ENCODE measurements around the gene SMARCB1. TPM values are rescaled to one million over a fixed set of nuclear protein-coding genes. Genes with fewer than 3 reads are reported as not detected.

SMARCB1 gene
- polyA plus RNA-seq, 5 donors, result 142 to 157 (median 143) TPM

DNA sequence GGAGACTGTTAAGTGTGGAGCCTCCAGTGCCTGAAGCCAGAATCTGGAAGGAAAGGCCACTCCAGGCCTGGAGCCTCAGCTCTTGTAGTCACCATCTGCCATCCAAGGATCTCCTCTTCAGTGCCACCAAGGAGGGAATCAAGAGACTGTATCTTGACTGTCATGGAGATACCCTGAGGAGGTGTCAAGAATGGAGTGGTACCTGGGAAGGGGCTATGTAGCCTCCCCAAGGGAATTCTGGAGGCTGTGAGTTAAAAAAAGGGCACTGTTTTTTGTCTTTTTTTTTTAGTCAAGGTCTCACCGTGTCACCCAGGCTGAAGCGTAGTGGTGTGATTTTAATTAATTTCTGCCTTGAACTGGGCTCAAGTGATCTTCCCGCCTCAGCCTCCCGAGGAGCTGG lies 27.2 kb upstream of the SMARCB1 start:
- no peak for DNase-seq

DNA sequence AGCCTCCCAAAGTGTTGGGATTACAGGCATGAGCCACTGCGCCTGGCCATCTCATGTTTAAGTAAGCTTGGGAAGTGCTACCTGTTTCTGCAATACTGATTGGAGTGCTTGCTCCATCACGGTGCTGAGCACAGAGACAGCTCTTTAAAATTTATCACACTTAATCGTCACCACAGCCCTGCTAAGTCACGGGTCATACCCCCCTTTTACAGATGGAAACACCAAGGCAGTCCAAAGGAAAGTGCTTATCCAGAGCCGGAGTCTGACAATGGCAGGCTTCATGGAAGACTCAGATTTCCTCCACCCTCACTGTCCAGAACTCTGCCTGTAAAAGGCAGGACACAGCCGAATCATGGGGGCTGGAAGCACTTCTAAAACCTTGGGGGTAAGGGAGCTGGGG lies 26.7 kb upstream of the SMARCB1 start:
- no peak for DNase-seq

DNA sequence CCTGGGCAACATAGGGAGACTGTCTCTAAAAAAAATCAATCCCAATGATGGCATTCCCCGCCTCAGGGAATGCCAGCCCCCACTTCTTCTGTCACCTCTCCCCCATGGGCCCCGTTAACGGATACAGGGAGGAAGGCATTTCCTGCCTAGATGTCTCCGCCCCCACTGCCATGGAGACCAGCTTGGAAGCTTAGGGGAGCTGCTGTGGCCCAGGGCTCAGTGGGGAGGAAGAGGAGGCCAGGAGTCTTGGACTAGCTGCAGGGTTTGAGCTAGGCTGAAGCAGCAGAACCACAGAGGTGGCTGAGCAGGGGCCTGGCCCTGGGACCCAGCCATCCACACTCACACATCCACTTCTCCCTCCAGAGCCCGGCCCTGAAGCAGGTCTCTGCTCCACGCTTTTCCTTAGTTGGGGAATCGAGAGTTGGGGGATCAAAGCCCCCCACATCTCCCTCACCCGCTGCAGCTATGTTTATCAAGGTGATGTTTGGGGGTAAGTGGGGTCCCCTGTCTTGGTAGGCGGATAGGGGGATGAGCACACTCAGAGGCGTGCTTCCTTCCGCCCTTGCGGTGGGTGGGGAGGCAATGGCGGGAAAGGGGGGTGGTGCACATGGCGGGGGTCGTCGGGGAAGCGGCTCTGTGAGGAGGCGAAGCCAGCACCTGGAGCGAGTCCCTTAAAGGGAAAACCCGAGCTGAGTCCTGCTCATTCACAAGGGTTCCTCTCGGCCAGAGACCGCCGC lies 23.8 kb upstream of the SMARCB1 start, which contains the start of gene C22orf15:
Gene C22orf15, plus strand, starts transcription at position 149 of the 737 bp plus-strand sequence. Its CDS starts 317 bp downstream, at position 466.
- no peak for DNase-seq

DNA sequence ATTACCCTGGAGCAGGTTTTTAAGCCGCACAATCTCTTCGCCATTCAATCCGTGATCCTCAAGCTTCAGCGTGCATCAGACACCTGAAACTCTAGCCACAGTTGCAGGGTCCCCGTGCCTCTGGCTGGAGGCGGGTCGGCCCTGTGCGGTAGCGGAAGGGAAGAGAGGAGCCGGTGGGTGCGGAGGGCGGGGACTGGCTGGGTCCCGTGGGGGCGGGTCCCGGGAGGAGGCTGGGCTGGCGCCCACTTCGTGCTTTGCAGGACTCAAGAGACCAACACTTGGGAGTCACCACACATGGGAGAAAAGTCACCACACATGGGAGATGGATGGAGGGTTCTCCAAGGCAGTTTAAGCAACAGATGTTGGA lies 23.2 kb upstream of the SMARCB1 start:
- DNase-seq, result no peak

DNA sequence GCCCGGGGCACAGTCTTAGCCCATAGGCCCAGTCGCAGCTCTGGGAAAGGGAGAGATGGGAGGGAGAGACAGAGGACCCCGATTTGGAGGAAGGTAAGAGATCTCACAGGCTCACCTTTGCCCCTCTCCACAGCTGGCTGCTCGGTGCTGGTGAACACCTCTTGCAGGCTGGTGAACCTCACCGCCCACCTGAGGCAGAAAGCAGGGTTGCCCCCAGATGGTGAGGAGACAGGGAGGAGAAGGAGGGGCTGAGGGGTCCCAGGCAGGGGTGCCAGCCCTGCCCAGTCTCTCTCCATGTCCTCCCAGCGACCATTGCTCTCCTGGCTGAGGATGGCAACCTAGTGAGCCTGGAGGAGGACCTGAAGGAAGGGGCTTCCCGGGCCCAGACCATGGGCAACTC lies 22.8 kb upstream of the SMARCB1 start:
- DNase-seq, result no peak

DNA sequence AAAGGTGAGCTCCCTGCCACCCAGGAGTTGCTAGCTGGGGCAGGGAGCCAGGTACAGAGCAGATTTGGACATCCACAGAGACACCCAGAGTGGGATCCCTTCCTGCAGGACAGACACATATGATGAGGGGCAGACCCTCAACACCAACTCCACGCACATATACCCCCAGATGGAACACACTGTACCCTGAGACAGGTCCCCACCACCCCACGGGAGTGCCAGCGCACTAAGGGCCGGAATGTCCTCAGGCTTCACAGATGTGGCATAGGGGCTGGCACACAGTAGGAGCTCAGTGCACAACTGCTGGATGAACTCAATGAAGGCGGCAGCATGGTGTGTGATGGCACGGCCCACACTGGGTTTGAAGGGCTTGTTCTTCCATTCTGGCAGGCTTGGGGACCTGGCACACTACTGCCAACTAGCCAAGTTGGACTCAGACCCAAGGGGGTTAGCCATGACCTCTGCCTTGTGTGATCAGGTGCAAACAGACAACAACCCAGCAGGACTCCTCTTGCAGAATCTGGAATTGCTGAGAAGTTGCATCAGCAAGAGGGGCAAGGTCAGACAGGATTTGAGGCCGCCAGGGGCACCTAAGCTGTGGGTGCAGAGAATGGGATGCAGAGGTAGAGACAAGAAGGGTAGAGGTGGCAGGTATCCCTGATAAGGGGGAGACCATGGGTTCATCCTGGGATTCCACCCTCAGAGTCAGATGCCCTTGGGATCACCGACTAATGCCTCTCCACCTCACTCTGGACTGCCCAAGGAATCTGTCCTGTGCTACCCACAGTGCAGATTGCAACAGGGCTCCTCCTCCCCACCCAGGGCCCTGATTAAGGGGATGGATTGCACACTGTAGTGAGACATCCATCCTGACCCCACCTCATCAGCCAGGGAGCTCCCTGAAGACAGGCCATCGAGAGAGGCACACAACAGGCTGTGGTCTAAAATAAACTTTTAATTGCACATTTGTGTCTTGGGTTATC lies 21.6 kb upstream of the SMARCB1 start:
- DNase-seq, result no peak

DNA sequence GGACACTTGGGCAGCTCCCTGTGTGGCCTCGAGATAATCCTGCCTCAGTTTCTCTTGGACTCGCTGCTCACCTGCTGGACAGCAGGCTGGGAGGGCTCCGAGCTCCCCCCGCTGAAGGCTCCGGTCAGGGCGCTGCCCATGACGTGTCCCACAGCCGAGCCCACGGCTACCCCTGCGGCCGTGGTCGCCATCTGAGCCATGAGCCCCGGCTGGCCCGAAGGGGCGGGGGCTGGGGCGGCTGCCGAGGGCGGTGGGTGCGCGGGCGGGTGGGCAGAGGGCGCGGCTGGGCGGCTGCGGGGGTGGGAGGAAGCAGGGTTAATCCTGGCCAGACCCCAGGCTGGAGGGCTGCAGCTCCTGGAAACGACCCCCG lies 19.5 kb upstream of the SMARCB1 start:
- no peak for DNase-seq

DNA sequence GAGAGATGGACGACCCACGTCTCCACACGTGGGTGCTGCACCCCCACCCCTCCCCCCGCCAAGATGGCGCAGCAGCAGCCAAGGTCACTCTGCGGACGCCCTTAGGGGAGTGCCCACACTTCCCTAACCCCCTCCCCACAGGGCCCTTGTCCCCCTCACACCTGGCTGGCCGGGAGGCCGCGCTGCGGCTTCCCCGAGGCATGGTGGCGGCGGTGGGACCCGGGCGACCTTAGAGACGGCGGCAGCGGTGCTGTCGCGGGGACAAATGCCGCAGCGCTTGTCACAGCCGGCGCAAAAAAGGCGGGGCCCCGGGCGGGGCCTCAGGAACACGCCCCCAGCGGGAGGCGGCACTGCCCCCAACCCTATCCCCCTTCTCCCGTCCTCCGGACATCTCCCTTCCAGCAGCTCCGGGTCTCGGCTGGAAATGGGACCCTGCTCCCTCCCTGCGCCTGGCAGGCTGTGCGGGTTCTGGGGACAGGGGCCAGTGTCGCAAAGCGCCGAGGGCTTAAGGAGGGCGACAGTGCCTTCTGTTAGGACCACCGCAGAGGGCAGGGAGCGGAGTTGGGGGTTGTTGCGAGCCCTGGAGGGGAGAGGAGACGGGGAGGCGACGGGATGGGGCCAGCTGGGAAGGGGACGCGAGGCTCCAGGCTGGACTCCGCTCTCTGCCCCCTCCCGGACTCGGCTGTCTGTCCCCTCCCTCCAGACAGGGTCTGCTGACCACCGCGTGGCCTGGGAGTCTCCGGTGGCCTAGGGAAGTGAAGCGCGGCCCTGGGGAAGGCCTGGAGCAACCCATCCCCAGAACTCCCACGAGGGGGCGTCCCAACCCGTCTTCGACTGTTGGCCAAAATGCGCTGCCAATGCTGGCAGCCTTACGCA lies 18.9 kb upstream of the SMARCB1 start, which contains the start of gene CHCHD10:
Gene CHCHD10, minus strand, starts transcription at position 300 of the 876 bp plus-strand sequence. Its CDS starts 98 bp downstream, at position 202.
- DNase-seq, result peak; percentile 80

DNA sequence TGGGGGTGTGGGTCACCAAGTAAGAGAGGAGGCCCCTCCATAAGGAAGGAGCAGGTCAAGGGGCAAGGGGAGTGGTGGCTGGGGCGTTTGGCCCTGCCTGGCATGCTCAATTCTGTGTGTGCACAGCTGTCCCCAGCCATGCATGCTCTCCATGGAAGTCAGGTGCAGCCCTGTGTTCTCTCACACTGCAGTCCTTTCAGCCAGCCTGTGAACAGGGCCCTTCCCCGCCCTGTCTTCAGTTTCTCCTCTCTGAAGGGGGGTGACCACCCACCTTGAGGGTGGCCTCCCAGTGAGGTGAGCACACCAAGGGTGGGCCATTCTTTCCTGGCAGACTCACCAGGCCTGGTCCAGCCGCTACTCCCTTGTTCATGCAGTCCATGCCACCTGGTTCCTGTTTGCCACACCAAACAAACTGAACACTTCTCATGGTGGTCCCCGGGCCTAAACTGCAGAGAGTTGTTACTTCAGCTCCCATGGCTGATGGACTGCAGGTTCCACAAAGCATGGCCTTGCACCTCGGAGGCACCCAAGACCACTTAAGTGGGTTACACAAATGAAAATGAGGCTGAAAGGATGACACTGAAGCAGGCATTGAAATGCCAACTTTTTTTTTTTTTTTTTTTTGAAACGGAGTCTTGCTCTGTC lies 17.3 kb upstream of the SMARCB1 start:
- no peak for DNase-seq

DNA sequence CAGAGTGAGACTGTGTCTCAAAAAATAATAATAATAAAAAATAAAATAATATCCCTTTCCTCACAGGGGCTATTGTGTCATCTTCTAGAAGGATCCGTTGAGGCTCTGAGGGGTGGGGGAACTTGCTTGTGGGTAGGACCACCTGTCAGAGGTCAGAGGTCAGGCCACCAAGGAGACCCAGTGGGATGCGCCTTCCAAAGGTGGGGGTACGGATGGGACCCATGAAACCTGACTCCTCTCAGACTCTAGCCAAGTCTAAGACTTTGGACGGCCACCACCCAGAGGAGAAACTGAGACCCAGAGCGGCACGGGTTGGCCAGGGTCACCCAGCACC lies 14.5 kb upstream of the SMARCB1 start:
- no peak for DNase-seq

DNA sequence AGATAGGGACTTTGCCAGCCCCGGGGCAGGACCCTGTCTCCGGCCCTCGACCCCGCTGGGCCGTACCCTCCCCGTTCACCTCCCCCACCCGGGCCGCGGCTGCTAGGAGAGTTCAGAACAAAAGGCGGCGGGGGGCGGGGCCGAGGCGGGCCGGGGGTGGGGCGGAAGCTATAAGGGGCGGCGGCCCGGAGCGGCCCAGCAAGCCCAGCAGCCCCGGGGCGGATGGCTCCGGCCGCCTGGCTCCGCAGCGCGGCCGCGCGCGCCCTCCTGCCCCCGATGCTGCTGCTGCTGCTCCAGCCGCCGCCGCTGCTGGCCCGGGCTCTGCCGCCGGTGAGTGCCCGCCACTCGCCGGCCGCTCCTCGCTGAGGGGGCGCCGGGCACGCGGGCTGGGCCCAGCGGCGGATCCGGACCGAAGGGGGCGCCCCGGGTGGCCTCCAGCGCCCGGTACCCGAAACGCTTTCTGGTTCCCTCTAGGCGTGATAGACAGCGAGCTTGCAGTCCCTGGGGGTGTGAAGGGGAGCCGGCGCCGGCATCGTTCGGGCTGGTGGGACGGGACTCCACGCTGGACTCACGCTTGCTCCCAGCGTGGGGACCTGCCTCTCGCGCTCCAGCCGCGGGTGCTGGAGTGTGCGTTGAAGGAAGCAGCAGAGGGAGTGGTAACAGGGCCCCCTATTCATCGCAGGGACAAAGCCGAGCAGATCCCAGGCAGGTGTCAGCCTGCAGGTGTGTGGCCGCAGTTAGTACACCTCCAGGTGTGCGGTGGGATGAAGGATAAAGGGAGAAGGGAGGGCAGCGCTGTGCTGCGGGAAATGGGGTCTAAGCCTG lies 13.9 kb upstream of the SMARCB1 start, which contains the start of gene MMP11:
Gene MMP11, plus strand, starts transcription at position 201 of the 825 bp plus-strand sequence. Its CDS starts 22 bp downstream, at position 223.
- no peak for DNase-seq

DNA sequence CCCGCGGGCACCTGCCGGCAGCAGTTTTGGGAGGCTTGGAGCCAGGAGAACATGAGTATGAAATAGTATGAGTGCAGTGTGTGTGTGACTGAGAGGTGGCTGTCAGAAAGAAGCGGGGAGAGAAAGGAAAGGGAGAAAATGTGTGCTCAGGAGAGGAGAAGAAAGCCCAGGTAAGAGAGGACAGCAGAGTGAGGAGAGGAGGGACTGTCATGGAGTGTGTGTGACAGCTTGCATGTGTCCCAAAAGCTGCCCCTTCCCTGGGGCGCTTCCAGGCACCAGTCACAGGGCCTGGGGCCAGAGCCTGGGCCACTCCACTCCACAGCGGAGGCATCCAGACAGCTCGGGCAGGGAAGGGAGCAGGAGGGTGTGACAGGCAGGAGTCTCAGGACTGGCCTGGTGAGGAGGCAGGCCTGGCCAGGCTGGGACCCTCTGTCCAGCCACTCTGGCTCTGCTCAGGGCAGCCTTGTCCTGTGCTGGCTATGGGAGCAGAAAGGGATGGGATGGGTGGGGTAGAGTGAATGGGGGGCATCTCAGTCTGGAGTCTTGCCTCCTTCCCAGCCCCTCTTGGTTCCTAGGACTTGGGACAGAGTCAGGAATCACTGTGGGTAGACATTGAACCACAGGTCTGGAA lies 13.2 kb upstream of the SMARCB1 start:
- no peak for DNase-seq

DNA sequence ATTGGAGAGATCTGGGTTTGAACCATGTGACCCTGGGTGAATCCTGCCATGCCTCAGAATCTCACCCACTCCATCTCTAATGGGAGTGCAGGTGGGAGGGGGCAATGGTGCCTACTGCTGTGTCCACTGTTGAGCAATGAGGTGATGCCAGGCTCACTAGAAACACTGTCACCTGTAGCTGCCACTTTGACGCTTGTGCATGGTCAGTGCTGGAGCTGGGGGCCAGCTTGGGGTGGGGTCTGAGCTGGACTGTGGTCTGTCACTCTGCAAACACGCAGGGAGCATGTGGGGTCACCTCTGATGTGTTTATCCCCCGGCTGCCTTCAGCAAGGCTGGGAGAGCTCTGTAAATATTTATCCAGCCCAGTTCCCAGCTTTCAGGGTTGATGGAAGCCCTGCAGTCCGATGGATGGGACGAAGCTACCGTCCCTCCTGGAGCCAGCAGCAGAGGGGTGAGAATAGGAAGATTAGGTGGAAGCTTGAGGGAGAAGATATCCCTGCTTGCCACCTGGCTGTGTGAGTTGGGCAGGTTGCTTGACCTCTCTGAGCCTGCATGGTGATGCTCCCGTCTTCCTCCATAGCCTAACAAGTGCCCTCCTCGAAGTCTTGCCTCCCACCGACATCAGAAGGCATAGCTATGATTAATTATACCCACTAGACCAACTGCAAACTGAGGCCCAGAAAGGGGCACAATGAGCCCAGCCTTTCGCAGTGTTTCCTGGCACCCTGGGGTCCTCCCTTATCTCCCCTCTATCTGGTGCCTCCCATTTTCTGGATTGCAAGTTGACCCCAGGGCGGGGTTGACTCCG lies 12.4 kb upstream of the SMARCB1 start:
- no peak for DNase-seq

DNA sequence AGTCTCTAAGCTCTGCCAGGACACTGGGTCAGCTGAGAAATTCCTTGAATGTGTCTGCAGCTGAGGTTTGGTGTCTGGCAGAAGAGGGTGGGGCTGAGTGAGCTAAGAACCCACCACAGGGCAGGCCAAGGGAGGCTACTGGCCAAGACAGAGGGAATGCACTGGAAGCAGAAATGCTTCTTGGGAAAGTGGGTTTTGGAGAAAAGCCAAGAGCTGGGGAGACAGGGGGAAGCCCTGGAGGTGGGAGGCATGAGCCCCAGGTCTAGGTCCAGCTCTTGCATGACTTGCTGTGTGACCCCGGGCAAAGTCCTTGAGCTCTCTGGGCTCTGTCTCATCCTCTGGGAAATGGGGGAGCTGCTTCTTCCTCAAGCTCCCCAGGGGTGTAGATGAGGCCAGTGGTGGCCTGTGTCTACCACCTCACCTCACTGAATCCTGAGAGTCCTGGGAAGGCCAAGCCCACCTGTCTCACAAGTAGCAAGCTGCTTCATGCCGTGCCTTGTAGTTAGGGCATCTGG lies 11.8 kb upstream of the SMARCB1 start:
- no peak for DNase-seq

DNA sequence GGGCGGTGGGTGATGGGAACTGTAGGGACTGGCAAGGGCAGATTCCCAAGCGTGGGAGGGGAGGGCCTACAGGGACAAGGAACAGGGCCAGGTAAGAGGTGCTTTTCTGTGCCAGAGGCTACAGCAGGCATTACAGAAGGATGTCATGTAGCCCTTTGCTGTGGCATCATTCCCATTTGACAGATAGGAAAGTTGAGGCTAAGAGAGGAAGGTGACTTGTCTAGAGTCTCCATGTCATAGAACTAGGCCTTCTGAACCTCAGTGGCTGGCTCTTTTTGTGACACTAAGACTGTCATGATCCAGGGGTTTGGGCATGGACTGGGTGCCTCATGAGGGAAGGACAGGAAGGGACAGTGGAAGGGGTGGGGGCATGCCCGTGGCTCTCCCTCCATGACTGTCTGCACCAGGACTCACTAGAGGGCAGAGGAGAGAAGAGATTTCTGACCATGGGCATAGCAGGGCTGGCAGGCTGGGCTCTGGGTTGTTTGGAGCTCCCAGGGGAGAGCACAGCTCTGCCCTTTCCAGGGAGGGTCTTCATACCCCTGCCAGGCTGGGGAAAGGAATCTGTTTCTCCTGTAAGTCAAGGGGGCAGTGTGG lies 10.9 kb upstream of the SMARCB1 start:
- DNase-seq, result no peak

DNA sequence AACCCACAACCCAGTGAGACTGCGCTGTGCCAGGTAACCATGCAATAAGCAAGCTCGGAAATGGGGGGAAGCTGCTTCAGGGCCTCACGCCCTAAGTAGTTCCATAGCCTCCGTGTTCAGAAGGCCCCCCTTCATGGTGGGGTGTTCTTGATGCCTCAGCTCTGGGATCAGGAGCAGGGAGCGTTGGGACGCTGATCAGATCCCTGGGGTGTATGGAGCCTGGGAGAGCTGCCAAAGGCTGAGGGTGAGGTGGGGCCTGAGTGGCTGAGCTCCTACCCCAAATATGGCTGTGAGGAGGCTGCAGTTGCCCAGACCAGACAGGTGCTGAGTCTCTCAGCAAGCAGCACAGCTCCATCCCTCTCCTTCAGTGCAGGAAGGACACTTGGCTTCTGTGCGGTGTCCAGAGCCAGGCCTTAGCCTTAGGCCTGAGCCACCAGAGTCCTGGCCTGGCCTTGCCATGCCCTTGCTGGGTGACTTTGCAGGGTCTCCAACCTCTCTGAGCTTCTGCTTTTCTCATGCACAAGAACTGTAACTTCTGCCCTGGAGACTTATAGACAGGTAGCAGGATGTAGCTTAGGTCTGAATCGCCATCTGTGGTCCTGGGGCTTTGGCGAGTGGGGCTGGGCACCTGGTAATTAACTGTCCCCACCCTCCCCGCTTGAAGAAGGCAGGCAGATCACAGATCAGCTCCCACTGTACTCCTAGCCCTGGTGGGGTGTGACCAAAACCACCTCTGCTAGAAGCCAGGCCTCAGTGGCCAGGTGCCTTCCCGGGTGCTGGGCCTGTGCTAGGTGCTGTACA lies 8.8 kb upstream of the SMARCB1 start:
- no peak for DNase-seq

DNA sequence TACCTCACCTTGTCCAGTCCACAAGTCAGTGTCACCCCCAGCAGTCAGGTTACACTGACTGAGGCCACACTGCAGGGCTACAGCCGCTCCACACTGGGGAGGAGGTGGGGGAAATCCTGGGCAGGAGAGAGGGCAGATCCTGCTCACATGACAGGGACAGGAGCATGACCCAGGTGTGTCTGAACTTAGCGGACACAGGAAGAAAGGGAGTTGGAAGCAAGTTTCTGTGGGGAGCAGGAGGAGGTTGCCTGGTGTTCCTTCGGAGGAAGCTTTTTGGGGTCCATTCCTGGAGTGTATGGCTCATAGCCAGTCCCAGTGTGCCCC lies 8.2 kb upstream of the SMARCB1 start:
- DNase-seq, result no peak

DNA sequence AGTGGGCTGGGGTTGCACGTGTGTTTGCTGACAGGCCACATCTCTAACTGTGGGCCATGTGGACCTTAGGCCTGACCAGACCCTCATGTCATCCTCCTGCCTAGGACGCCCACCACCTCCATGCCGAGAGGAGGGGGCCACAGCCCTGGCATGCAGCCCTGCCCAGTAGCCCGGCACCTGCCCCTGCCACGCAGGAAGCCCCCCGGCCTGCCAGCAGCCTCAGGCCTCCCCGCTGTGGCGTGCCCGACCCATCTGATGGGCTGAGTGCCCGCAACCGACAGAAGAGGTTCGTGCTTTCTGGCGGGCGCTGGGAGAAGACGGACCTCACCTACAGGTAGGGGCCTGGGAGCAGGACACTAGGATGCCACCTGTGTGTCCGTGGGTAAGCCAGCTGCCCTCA lies 7.7 kb upstream of the SMARCB1 start:
- DNase-seq, result no peak
